Coronary artery (tissue), 2 donors: Measurements from ENCODE around the gene RNPS1.

ENCODE experiments used
- DNase-seq: peaks from one replicate; pipeline ENCODE4 v3.0.0-alpha.2; 2017; ENCODE audit warnings: low spot score
- H3K27ac ChIP-seq, 2 donors: fragments of 200-600 bp; sonication (generic); one replicate each; pipeline ENCODE4 v1.5.1; 2016 to 2019
- H3K4me3 ChIP-seq: fragments of 200-600 bp; sonication (generic); 2 replicates; pipeline ENCODE4 v1.5.1; 2016; ENCODE audit warnings: mild to moderate bottlenecking, moderate library complexity
- CTCF ChIP-seq: fragments of 200-600 bp; sonication (generic); IDR thresholded peaks from one replicate; pipeline ENCODE4 v1.5.1; 2019; ENCODE audit warnings: antibody characterized with exemption

Gene RNPS1

GRCh38 chr16:2214719-2214968, 53.3 kb downstream of the RNPS1 start, which contains the start of gene PGP:
PGP (minus strand) TSS chr16:2214840; CDS start chr16:2214777, 63 bp downstream.
- no peak for DNase-seq
- TF ChIP-seq CTCF = no peak
- Histone ChIP-seq H3K27ac (peak within 1 kb of the TSS; percentile 66 to 93), H3K4me3 (peak within 1 kb of the TSS; percentile 87)

- TF ChIP-seq CTCF = no peak
- no peak for DNase-seq
Observed at GRCh38 chr16:2213817-2214718, 53.9 kb downstream of the RNPS1 start.

GRCh38 chr16:2212362-2213324, 55.3 kb downstream of the RNPS1 start:
- DNase-seq = no peak
- peak overlapping the region; percentile 87 for H3K4me3 ChIP-seq
- no peak for TF ChIP-seq CTCF
- no peak overlapping the region for H3K27ac ChIP-seq

More at GRCh38 chr16:2213817-2214718, 53.9 kb downstream of the RNPS1 start:
- H3K4me3 ChIP-seq = peak overlapping the region; percentile 87
- peak overlapping the region; percentile 57 to 93 for H3K27ac ChIP-seq

GRCh38 chr16:2211923-2212347, 56.0 kb downstream of the RNPS1 start:
- H3K27ac ChIP-seq = no peak overlapping the region
- no peak for DNase-seq
- TF ChIP-seq CTCF = no peak

GRCh38 chr16:2210386-2211365, 57.2 kb downstream of the RNPS1 start, which contains the start of gene BRICD5:
BRICD5 (minus strand) TSS chr16:2210863; CDS start chr16:2210833, 30 bp downstream.
- no peak for DNase-seq
- Histone ChIP-seq H3K4me3 (no peak within 1 kb of the TSS), H3K27ac (no peak within 1 kb of the TSS)
- TF ChIP-seq CTCF = no peak

More at GRCh38 chr16:2211923-2212347, 56.0 kb downstream of the RNPS1 start:
- H3K4me3 ChIP-seq = no peak overlapping the region

GRCh38 chr16:2210009-2210332, 58.0 kb downstream of the RNPS1 start:
- TF ChIP-seq CTCF = no peak
- H3K4me3 ChIP-seq = no peak overlapping the region
- no peak for DNase-seq
- no peak overlapping the region for H3K27ac ChIP-seq
